Trophoblast cell (in vitro differentiated cells and primary cell): Measurements from ENCODE around the gene CCR5.

Source experiments
- DNase-seq, 2 donors: peaks; one replicate each; pipeline ENCODE4 v3.0.0-alpha.2; 2016
- H2AFZ ChIP-seq: 2 replicates; pipeline ENCODE4 v1.6.1; 2013; ENCODE audit warnings: low read length, moderate library complexity, mild to moderate bottlenecking; ENCODE audit not compliant: insufficient read depth, poor library complexity
- H2AK5ac ChIP-seq: 2 replicates; pipeline ENCODE4 v1.6.1; 2013; ENCODE audit warnings: mild to moderate bottlenecking, low read length
- H2BK120ac ChIP-seq: 2 replicates; pipeline ENCODE4 v1.6.1; 2013; ENCODE audit warnings: low read length, mild to moderate bottlenecking, moderate library complexity; ENCODE audit not compliant: insufficient read depth, poor library complexity
- H2BK12ac ChIP-seq: 2 replicates; pipeline ENCODE4 v1.6.1; 2013; ENCODE audit warnings: mild to moderate bottlenecking, low read length, moderate library complexity
- H2BK5ac ChIP-seq: 2 replicates; pipeline ENCODE4 v1.6.1; 2013; ENCODE audit warnings: low read length, low read depth, moderate library complexity, mild to moderate bottlenecking; ENCODE audit not compliant: poor library complexity
- H3K14ac ChIP-seq: 2 replicates; pipeline ENCODE4 v1.6.1; 2013; ENCODE audit warnings: mild to moderate bottlenecking, low read length
- H3K18ac ChIP-seq: 2 replicates; pipeline ENCODE4 v1.6.1; 2013; ENCODE audit warnings: mild to moderate bottlenecking, low read length
- H3K23ac ChIP-seq: 2 replicates; pipeline ENCODE4 v1.6.1; 2013; ENCODE audit warnings: low read length
- H3K27ac ChIP-seq: 2 replicates; pipeline ENCODE4 v1.5.1; 2013; ENCODE audit warnings: low read depth, mild to moderate bottlenecking, inconsistent platforms, low read length, moderate library complexity
- H3K27me3 ChIP-seq: 2 replicates; pipeline ENCODE4 v1.6.1; 2013; ENCODE audit warnings: inconsistent platforms, mild to moderate bottlenecking, low read length, moderate library complexity; ENCODE audit not compliant: insufficient read depth
- H3K36me3 ChIP-seq, 2 experiments: 1 replicate in 1 of 2; 2 replicates in 1 of 2; pipeline ENCODE4 v1.6.1; 2013; ENCODE audit warnings: low read length in 2 of 2, mild to moderate bottlenecking in 2 of 2, moderate library complexity in 1 of 2; ENCODE audit not compliant: insufficient read depth in 2 of 2, control insufficient read depth in 1 of 2
- H3K4ac ChIP-seq: 2 replicates; pipeline ENCODE4 v1.6.1; 2013; ENCODE audit warnings: low read depth, mild to moderate bottlenecking, low read length, moderate library complexity
- H3K4me1 ChIP-seq, 2 experiments: 1 replicate in 1 of 2; 2 replicates in 1 of 2; pipeline ENCODE4 v1.6.1; 2013; ENCODE audit warnings: low read length in 2 of 2, mild to moderate bottlenecking in 2 of 2, moderate library complexity in 1 of 2; ENCODE audit not compliant: insufficient read depth in 2 of 2, control insufficient read depth in 1 of 2
- H3K4me2 ChIP-seq: 2 replicates; pipeline ENCODE4 v1.6.1; 2013; ENCODE audit warnings: inconsistent platforms, mild to moderate bottlenecking, low read length, moderate library complexity
- H3K4me3 ChIP-seq: 2 replicates; pipeline ENCODE4 v1.5.1; 2013; ENCODE audit warnings: mild to moderate bottlenecking, low read depth, low read length, inconsistent platforms
- H3K79me1 ChIP-seq: one replicate; pipeline ENCODE4 v1.6.1; 2013; ENCODE audit warnings: low read length
- H3K79me2 ChIP-seq: 2 replicates; pipeline ENCODE4 v1.6.1; 2013; ENCODE audit warnings: low read length, mild to moderate bottlenecking; ENCODE audit not compliant: control insufficient read depth, insufficient read depth, poor library complexity
- H3K9ac ChIP-seq: 2 replicates; pipeline ENCODE4 v1.6.1; 2013; ENCODE audit warnings: mild to moderate bottlenecking, low read length
- H3K9me3 ChIP-seq: 2 replicates; pipeline ENCODE4 v1.6.1; 2013; ENCODE audit warnings: low read depth, mild to moderate bottlenecking, control low read depth, inconsistent platforms, low read length; ENCODE audit not compliant: insufficient read depth
- H4K12ac ChIP-seq: 2 replicates; pipeline ENCODE4 v1.6.1; 2013; ENCODE audit warnings: low read depth, mild to moderate bottlenecking, low read length, moderate library complexity
- H4K8ac ChIP-seq: 2 replicates; pipeline ENCODE4 v1.6.1; 2013; ENCODE audit warnings: low read depth, mild to moderate bottlenecking, low read length, moderate library complexity
- H4K91ac ChIP-seq: one replicate; pipeline ENCODE4 v1.6.1; 2013; ENCODE audit warnings: low read depth, mild to moderate bottlenecking, low read length, moderate library complexity
- WGBS: extraction: QIAGEN DNeasy Blood & Tissue Kit; methylation state at CpG from one replicate; pipeline ENCODE4 v1.1.7; 2013; ENCODE audit warnings: missing lambda C conversion rate; ENCODE audit not compliant: insufficient read length, insufficient coverage; ENCODE audit errors: extremely low coverage; 5-methylcytosine and 5-hydroxymethylcytosine counted together

Gene CCR5

GRCh38 chr3:46358466-46358865, 12.3 kb upstream of the CCR5 start:
- no peaks in the 10 kb centered on the region for H3K79me2 ChIP-seq
- H2AFZ ChIP-seq: no peak overlapping the region
- no peak overlapping the region for H2BK120ac ChIP-seq
- H3K23ac ChIP-seq: no peak overlapping the region
- DNase-seq: no peak
- H4K8ac ChIP-seq: no peak overlapping the region
- no CpG with 5 or more reads among the region's 6 CpGs for WGBS
- no peak overlapping the region for H3K9ac ChIP-seq
- H4K12ac ChIP-seq: no peak overlapping the region
- H3K4me1 ChIP-seq: peaks cover 0 to 4% of the 10 kb centered on the region in 2 experiments
- H3K4me3 ChIP-seq: no peak overlapping the region
- no peak overlapping the region for H3K4ac ChIP-seq
- no peaks in the 10 kb centered on the region for H3K27me3 ChIP-seq
- H3K18ac ChIP-seq: no peak overlapping the region
- H3K14ac ChIP-seq: no peak overlapping the region
- H3K36me3 ChIP-seq: no peaks in the 10 kb centered on the region
- no peak overlapping the region for H3K4me2 ChIP-seq
- no peak overlapping the region for H2BK12ac ChIP-seq
- H3K27ac ChIP-seq: no peak overlapping the region
- H3K9me3 ChIP-seq: peaks cover 1% of the 10 kb centered on the region
- H3K79me1 ChIP-seq: no peaks in the 10 kb centered on the region
- H4K91ac ChIP-seq: no peak overlapping the region
- H2BK5ac ChIP-seq: no peak overlapping the region
- no peak overlapping the region for H2AK5ac ChIP-seq

GRCh38 chr3:46359733-46360493, 10.8 kb upstream of the CCR5 start:
- Histone ChIP-seq H3K4me2 (no peak overlapping the region), H4K91ac (no peak overlapping the region), H3K18ac (no peak overlapping the region), H4K12ac (no peak overlapping the region), H3K23ac (no peak overlapping the region), H4K8ac (no peak overlapping the region), H2AK5ac (no peak overlapping the region), H3K36me3 (no peaks in the 10 kb centered on the region), H3K4me3 (no peak overlapping the region), H2BK120ac (no peak overlapping the region), H3K14ac (no peak overlapping the region), H3K9ac (no peak overlapping the region), H3K4ac (no peak overlapping the region), H2BK5ac (no peak overlapping the region), H2AFZ (no peak overlapping the region), H3K79me2 (no peaks in the 10 kb centered on the region), H3K79me1 (no peaks in the 10 kb centered on the region), H3K27ac (no peak overlapping the region), H2BK12ac (no peak overlapping the region), H3K4me1 (peaks cover 0 to 2% of the 10 kb centered on the region in 2 experiments), H3K9me3 (peaks cover 1% of the 10 kb centered on the region), H3K27me3 (no peaks in the 10 kb centered on the region)
- no CpG with 5 or more reads among the region's 11 CpGs for WGBS
- DNase-seq: no peak

- no peak overlapping the region for H3K27ac ChIP-seq
- no peaks in the 10 kb centered on the region for H3K27me3 ChIP-seq
- H2BK120ac ChIP-seq: no peak overlapping the region
- H3K9me3 ChIP-seq: peaks cover 1% of the 10 kb centered on the region
- no peak overlapping the region for H3K23ac ChIP-seq
- H4K91ac ChIP-seq: no peak overlapping the region
- H3K79me1 ChIP-seq: no peaks in the 10 kb centered on the region
- H4K8ac ChIP-seq: no peak overlapping the region
- H2BK5ac ChIP-seq: no peak overlapping the region
- no peak overlapping the region for H3K18ac ChIP-seq
- DNase-seq: no peak
- no CpG with 5 or more reads among the region's 6 CpGs for WGBS
- H2AFZ ChIP-seq: no peak overlapping the region
- H3K36me3 ChIP-seq: no peaks in the 10 kb centered on the region
- H3K4ac ChIP-seq: no peak overlapping the region
- no peak overlapping the region for H3K4me3 ChIP-seq
- no peak overlapping the region for H3K9ac ChIP-seq
- H3K4me2 ChIP-seq: no peak overlapping the region
- peaks cover 0 to 2% of the 10 kb centered on the region in 2 experiments for H3K4me1 ChIP-seq
- H4K12ac ChIP-seq: no peak overlapping the region
- H2BK12ac ChIP-seq: no peak overlapping the region
- no peak overlapping the region for H3K14ac ChIP-seq
- H3K79me2 ChIP-seq: no peaks in the 10 kb centered on the region
- H2AK5ac ChIP-seq: no peak overlapping the region
These were observed 9.8 kb upstream of the CCR5 start for GRCh38 chr3:46360907-46361306.

GRCh38 chr3:46361408-46362283, 9.1 kb upstream of the CCR5 start:
- no peak overlapping the region for H3K14ac ChIP-seq
- H2BK120ac ChIP-seq: no peak overlapping the region
- peaks cover 0 to 2% of the 10 kb centered on the region in 2 experiments for H3K4me1 ChIP-seq
- no CpG with 5 or more reads among the region's 8 CpGs for WGBS
- peaks cover 1% of the 10 kb centered on the region for H3K9me3 ChIP-seq
- no peak overlapping the region for H3K27ac ChIP-seq
- H3K4me3 ChIP-seq: no peak overlapping the region
- H2AK5ac ChIP-seq: no peak overlapping the region
- H3K9ac ChIP-seq: no peak overlapping the region
- H3K79me1 ChIP-seq: no peaks in the 10 kb centered on the region
- H3K4me2 ChIP-seq: no peak overlapping the region
- no peak overlapping the region for H2AFZ ChIP-seq
- H4K8ac ChIP-seq: no peak overlapping the region
- H4K12ac ChIP-seq: no peak overlapping the region
- H4K91ac ChIP-seq: no peak overlapping the region
- no peak overlapping the region for H3K23ac ChIP-seq
- no peaks in the 10 kb centered on the region for H3K27me3 ChIP-seq
- H3K36me3 ChIP-seq: no peaks in the 10 kb centered on the region
- no peak overlapping the region for H2BK12ac ChIP-seq
- peak; percentile 59 to 82 for DNase-seq
- H3K79me2 ChIP-seq: no peaks in the 10 kb centered on the region
- H3K18ac ChIP-seq: no peak overlapping the region
- H3K4ac ChIP-seq: no peak overlapping the region
- no peak overlapping the region for H2BK5ac ChIP-seq
